ENCODE data around the gene SELENOV.

SELENOV gene

DNA sequence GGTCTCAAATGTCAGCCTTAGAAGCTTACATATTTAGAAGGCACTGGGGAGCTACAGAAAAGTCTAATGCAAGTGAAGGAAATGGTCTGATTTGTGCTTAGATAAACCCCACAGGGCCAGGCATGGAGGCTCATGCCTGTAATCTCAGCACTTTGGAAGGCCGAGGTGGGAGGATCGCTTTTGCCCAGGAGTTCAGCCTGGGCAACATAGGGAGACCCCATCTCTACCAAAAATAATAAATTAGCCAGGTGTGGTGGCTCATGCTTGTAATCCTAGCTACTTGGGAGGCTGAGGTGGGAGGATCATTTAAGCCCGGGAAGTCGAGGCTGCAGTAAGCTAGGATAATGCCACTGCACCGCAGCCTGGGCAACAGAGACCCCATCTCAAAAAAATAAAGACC lies 18.9 kb upstream of the SELENOV start:
- no peak for DNase-seq

DNA sequence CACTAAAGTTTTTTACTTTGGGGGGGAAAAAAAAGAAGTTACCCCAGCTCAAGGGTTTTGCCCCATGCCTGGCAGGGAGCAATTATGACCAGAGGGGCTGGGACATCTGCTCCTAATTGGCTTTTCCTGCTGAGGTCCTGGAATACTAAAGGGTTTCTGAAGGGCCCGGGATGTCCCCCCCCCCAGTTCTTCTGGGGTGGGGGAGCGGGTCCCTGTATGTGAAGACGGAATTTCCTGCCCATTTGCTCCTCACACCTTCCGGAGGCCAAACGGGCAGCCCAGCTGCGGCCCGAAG lies 17.3 kb upstream of the SELENOV start:
- DNase-seq, result no peak

DNA sequence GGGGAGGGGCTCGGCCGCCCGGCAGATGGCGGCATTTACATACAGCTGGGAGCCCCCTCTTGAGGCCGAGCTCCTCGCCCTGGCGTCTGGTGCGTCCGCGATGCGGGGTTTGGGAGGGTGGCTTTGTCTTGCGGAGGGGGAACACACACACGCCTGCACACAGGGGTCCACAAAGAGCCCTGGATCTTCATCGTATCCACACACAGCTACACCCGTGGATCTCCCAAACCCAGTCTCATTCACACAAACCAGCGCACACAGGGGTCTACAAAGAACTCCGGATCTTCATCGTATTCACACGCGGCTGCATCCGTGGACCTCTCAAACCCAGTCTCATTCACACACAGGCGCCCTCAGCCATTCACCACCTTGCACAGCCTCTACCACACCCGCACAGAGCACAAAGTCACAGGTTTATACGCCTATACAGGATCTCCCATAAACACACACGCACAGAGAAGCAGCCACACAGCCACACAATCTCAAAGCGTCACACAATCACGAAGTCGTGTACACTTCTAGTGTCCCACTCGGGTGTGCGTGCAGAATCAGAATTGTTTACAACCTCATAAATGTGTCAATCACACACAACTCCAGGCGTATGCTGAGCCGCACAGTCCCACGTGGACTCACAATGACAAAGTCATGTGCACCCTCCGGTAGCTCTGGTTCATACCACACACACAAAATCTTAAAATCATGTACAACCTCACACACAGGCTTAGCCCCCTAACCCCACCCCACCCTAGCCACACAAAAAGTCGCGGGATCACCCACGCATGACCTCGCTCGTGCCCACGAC lies 16.7 kb upstream of the SELENOV start:
- peak; percentile 77 to 90 for DNase-seq

DNA sequence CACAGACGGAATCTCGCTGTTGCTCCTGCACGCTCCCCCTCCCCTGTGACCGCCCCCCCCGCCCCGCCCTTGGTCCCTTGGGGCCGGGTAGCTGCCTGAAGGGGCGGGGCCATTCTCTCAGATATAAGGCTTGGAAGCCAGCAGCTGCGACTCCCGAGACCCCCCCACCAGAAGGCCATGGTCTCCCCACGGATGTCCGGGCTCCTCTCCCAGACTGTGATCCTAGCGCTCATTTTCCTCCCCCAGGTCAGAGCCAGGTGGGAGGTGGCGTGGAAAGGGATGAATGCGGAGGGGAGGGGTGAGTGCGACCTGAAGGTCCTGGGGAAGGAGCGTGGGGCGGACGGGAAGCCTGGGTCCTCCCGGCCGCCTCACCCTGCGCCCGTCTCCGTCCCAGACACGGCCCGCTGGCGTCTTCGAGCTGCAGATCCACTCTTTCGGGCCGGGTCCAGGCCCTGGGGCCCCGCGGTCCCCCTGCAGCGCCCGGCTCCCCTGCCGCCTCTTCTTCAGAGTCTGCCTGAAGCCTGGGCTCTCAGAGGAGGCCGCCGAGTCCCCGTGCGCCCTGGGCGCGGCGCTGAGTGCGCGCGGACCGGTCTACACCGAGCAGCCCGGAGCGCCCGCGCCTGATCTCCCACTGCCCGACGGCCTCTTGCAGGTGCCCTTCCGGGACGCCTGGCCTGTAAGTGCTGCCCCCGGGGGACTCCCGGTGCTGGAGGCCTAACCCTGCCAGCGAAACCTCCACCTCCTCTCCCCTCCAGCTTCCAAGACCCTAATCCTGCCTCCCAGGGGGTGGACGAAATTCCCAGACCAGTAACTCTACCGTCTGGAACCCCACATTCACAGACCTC lies 15.9 kb upstream of the SELENOV start, which contains the start of gene DLL3:
Gene DLL3, plus strand, starts transcription at position 150 of the 845 bp plus-strand sequence. Its CDS starts 28 bp downstream, at position 178.
- DNase-seq, result peak; percentile 60 to 77

DNA sequence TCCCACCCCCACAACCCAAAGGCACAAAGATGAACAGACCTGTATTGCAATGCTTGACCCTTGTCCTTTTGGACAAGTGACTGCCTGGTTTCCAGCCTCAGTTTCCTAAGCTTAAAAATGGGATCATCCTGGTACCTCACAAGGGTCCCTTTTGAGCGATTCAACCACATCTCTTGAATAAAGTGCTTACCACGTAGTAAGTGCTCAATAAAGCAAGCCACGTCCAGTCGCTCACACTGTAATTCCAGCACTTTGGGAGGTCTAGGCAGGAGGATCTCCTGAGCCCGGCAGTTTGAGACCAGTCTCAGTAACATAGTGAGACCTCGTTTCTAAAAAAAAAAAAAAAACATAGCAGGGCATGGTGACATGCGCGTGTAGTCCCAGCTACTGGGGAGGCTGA lies 15.0 kb upstream of the SELENOV start:
- DNase-seq, result no peak

DNA sequence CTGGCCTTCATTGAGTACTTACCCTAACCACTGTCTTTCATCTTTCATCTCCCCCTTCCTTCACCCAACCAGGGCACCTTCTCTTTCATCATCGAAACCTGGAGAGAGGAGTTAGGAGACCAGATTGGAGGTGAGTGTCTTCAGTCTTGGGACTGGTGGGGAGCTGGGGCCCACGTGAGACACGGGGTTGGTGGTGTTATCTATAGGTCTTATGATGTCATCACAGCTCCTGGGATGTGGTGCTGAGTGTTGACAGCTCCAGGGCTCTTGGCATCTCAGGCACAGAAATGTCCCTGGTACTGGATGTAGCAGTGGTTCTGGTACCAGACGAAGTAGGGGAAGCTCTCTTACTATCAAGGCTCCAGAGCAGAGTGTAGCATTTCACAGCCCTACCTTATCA lies 14.4 kb upstream of the SELENOV start:
- no peak for DNase-seq

DNA sequence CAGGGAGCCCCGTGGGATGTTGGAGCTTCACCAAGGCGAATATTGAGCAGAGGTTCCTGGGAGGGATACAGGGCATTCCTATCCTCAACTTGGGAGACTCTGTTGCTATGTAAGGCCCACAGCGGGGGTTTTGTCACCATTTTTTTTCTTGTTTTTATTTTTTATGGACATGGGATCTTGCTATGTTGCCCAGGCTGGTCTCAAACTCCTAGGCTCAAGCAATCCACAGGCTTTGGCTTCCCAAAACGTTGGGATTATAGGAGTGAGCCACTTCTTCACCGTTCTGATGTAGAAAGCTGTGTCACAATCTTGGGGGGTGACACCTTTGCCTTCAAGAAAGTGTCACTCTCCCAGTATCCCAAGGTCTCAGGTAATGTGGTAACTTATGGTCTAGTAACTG lies 13.6 kb upstream of the SELENOV start:
- no peak for DNase-seq

DNA sequence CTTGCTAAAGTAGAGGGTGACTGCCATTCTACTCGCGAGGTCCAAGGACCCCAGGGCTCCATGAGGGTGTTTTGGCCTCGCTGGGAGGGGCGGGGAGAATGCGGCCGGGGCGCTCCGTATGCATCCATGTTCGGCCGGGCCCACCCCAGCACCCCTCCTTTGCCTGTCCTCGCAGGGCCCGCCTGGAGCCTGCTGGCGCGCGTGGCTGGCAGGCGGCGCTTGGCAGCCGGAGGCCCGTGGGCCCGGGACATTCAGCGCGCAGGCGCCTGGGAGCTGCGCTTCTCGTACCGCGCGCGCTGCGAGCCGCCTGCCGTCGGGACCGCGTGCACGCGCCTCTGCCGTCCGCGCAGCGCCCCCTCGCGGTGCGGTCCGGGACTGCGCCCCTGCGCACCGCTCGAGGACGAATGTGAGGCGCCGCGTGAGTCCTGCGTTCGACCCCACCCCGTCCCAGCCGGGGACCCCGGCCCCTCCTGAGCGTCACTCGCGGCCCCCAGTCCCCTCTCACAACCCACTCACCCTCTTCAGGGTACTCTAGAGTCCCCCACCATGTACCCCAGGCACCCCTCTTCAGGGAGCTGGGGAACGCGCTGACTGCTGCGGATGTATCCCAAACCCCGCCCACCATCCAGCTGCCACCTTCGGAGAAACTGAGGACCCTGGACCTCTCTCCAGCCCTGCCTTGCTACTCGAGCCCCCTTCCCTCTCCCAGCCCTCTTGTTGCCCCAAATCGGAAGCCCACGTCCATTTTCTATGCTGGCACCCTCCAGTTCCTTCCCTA lies 12.1 kb upstream of the SELENOV start:
- no peak for DNase-seq

DNA sequence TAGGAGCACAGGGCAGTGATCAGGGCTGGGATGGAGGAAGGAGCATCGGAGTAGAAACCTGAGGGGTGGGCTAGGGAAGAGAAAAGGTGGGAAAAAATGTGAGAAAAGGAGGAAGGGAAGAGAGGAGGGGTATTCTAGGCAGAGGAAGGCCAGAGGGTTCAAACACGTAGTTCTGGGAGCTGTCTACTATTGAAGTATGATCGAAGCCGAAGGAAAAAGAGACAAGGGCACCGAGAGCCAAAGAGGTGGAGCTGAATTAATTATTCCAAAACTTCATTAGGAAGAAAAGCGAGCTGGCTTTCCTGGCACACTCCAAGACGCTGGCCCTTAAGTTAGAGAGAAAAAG lies 8.4 kb upstream of the SELENOV start:
- DNase-seq, result no peak

DNA sequence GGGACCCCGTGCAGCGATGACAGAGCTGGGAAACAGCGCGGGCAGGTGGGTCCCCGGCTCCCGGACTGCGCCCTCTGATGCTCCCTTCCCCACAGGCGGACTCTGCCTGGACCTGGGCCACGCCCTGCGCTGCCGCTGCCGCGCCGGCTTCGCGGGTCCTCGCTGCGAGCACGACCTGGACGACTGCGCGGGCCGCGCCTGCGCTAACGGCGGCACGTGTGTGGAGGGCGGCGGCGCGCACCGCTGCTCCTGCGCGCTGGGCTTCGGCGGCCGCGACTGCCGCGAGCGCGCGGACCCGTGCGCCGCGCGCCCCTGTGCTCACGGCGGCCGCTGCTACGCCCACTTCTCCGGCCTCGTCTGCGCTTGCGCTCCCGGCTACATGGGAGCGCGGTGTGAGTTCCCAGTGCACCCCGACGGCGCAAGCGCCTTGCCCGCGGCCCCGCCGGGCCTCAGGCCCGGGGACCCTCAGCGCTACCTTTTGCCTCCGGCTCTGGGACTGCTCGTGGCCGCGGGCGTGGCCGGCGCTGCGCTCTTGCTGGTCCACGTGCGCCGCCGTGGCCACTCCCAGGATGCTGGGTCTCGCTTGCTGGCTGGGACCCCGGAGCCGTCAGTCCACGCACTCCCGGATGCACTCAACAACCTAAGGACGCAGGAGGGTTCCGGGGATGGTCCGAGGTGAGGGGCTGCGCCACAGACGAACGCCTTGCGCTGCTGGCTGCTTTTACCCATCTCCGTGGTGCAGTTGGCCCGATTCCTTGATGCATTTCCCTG lies 7.8 kb upstream of the SELENOV start:
- peak; percentile 65 to 81 for DNase-seq

DNA sequence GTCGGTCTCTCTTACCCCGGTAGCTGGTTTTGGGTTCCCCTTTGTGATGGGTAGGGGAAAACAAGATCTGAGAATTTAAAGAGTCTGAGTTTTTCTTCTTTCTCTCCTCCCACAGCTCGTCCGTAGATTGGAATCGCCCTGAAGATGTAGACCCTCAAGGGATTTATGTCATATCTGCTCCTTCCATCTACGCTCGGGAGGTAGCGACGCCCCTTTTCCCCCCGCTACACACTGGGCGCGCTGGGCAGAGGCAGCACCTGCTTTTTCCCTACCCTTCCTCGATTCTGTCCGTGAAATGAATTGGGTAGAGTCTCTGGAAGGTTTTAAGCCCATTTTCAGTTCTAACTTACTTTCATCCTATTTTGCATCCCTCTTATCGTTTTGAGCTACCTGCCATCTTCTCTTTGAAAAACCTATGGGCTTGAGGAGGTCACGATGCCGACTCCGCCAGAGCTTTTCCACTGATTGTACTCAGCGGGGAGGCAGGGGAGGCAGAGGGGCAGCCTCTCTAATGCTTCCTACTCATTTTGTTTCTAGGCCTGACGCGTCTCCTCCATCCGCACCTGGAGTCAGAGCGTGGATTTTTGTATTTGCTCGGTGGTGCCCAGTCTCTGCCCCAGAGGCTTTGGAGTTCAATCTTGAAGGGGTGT lies 7.1 kb upstream of the SELENOV start:
- DNase-seq, result peak in 1 of 2 experiments; percentile 4

DNA sequence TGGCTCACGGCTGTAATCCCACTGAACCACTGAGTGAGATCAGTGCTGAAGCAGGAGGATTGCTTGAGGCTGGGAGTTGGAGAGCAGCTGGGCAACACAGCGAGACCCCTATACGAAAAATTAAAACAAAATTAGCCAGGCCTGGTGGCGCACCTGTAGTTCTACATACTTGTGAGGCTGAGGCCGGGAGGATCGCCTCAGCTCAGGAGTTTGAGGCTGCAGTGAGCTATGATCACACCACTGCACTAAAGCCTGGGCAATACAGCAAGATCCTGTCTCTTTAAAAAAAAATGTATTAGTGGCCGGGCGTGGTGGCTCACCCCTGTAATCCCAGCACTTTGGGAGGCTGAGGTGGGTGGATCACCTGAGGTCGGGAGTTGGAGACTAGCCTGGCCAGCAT lies 6.3 kb upstream of the SELENOV start:
- no peak for DNase-seq

DNA sequence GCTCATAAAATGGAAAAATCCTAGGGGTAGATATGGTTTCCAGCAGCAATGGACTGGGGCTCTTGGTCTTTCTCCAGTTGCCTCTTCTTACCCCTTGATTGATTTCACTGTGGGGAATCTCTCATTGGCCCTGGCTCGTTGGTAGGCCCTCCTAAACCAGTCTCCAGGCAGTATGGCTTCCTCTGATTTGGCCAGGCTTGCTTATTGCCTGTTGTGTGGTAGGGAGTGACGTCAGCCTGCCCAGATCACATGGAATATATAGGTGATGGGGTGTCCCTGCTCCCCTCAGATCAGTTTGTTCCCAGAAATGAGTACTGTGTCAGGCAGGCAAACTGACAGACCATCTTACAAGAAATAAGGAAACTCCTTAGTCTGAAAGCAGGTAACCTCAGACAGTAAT lies 5.7 kb upstream of the SELENOV start:
- no peak for DNase-seq

DNA sequence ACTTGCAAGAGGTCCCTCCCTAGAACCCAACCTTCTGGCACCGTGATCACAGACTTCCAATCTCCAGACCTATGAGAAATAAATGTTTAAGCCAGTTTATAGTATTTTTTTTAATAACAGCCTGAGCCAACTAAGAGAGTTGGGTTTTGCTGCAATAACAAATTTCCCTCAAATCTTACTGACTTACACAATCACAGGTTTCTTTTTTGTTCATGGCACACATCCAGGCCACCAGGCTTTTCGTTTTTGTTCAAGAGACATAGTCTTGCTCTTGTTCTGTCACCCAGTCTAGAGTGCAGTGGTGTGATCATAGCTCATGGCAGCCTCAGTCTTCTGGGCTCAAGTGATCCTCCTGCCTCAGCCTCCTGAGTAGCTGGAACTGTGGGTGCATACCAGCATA lies 2.0 kb upstream of the SELENOV start:
- no peak for DNase-seq

DNA sequence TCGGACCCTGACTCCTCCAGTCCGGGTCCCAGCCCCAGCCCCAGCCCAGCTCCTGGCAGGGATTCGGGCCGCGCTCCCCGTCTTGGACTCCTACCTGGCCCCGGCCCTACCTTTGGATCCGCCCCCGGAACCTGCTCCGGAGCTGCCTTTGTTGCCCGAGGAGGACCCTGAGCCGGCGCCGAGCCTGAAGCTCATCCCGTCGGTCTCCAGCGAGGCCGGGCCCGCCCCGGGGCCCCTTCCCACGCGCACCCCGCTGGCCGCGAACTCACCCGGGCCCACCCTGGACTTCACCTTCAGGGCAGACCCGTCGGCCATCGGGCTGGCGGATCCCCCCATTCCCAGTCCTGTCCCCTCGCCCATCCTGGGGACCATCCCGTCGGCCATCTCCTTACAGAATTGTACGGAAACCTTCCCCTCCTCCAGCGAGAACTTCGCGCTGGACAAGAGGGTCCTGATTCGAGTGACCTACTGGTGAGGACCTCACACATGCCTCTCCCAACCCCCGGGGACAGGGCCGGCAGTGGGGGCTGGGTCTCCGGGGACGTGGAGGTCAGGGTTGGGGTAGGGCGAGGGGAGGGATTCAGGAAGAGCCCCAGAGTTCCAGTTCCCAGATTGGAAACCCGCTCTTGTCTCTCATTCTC lies 732 bp downstream of the SELENOV start:
- DNase-seq, result no peak

DNA sequence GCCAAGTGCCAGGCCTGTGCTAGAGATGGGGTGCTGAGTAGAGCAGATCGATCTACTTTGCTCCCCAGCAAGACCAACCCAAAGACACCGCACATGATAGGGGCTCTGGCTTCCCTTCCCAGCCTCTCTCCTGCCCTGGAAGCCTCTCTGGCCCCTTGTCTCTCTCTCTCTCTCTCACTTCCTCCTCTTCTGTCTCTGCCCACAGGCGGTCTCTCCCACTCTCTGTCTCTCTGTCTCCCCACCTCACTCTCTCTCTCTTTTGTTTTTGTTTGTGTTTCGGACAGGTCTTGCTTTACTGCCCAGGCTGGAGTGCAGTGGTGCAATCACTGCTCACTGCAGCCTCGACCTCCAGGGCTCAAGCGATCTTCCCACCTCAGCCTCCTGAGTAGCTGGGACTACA lies 1.3 kb downstream of the SELENOV start:
- DNase-seq, result no peak

DNA sequence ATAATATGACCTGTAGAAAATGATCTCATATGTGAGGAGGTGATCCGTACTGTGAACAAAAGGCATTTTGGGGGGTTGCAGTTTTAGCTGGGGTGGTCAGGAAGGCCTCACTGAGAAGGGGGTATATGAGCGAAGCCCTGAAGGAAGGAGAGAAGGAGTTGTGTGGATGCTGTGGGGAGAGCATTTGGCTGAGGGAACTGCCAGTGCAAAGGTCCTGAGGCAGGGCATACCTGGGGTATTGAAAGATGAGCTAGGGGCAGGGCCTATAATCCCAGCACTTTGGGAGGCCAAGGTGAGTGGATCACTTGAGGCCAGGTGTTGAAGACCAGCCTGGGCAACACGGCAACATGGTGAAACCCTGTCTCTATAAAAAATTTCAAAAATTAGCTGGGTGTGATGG lies 2.5 kb downstream of the SELENOV start:
- DNase-seq, result no peak

DNA sequence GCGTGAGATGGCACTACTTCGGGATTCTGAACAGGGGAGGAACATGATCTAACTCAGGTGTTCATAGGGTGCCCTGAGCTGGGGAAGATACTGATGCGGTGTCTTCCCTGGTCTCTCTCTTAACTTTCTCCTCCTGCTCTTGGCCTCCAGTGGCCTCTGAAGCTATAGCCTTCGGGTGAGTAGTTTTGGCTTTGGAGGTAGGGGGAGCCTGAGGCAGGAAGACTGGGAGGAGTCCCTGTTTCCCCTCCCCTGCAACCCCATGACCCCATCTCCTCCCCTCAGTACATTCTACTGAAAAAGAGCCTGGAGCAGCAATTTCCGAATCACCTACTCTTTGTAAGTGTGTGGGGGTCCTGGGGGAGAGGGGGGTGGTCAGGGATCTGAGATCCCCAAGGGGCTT lies 3.5 kb downstream of the SELENOV start:
- DNase-seq, result no peak

DNA sequence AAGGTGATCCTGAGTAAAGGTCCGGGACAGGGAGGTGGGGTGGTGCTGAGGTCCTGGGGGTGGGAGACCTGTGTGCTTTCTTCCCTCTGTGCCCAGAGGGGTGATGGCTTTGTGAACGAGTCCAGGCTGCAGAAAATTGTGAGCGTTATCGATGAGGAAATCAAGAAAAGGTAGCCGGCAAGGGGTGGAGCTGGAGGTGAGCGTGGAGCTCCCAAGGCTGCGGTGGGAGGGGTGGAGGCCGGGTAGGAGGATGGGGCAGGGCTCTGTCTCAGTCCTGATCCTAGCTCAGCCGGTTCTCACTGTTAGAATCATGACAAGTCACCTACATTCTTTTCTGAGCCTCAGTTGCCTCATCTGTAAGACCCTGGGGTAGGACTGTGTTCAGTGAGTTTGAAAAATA lies 4.0 kb downstream of the SELENOV start:
- DNase-seq, result no peak

DNA sequence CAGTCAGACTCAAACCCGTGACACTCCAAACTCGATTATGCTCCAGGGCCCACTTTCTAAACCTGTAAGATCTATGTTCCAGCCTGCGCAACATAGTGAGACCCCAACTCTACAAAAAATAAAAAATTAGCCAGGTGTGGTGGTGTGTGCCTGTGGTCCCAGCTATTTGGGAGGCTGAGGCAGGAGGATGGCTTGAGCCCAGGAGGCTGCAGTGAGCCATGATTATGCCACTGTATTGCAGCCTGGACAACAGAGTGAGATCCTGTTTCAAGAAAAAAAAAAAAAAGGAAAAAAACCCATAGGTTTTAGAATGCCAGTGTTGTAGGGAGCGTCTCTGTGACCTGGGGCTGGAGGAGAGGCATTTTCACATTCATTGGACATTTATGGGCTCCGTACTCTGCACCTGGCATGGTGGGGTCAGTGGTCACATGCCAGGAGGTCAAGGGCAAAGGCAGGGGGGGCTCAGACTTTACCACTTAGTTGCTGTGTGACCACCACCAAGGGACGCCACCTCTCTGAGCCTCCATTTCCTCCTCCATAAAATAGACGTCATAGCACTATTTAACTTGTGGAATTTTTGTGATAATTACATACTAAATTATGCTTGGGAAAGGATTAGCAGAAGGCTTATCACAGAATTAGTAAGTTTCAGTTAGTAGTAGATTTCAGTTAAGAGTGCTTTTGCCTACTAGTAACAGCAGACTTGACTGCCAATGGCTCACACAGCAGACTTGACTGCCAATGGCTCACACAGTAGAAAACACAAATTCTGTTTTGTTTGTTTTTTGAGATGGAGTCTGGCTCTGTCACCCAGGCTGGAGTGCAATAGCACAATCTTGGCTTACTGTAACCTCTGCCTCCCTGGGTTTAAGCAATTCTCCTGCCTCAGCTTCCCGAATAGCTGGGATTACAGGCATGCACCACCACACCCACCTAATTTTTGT lies 5.9 kb downstream of the SELENOV start:
- no peak for DNase-seq

DNA sequence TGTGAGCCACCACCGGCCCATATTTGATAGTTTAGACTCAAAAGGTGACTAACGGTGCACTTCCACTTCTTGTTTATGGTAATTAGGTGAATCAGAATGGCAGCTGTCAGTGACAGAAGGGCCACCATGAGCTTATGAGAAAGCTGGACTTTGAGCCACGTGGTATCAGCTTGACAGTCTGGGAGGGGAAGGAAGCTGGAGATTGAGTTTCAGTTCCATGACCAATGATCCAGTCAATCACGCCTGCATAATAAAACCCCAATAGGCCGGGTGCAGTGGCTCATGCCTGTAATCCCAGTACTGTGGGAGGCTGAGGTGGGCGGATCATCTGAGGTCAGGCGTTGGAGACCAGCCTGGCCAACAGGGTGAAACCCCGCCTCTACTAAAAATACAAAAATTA lies 9.6 kb downstream of the SELENOV start:
- no peak for DNase-seq
